HL-60 (cell line): ENCODE results near the gene OPTN.

Source experiments
- DNase-seq, 2 experiments: peaks; one replicate each; pipeline ENCODE4 v3.0.0-alpha.2; 2010 to 2020; ENCODE audit warnings: low read depth in 1 of 2, low spot score in 1 of 2
- H3K27ac ChIP-seq: fragments of 250-450 bp; sonication (Bioruptor Pico); replicated peaks from 2 replicates; pipeline ENCODE4 v1.5.1; 2020; ENCODE audit warnings: mild to moderate bottlenecking, moderate library complexity
- H3K27me3 ChIP-seq: fragments of 250-450 bp; sonication (Bioruptor Pico); 2 replicates; pipeline ENCODE4 v1.5.1; 2021; ENCODE audit warnings: mild to moderate bottlenecking, moderate library complexity; ENCODE audit not compliant: insufficient read depth, poor library complexity, severe bottlenecking
- H3K4me3 ChIP-seq: replicated peaks from 2 replicates; pipeline ENCODE4 v1.5.1; 2011; ENCODE audit warnings: mild to moderate bottlenecking, control low read depth, low read length; ENCODE audit not compliant: insufficient read depth
- GABPA ChIP-seq: IDR thresholded peaks from 2 replicates; pipeline ENCODE4 v1.6.1; 2012; ENCODE audit warnings: low read depth
- POLR2AphosphoS5 ChIP-seq: IDR thresholded peaks from 2 replicates; pipeline ENCODE4 v1.6.1; 2012; ENCODE audit warnings: low read depth
- REST ChIP-seq: IDR thresholded peaks from 2 replicates; pipeline ENCODE4 v1.6.1; 2012; ENCODE audit warnings: low read depth; ENCODE audit not compliant: insufficient replicate concordance
- SPI1 ChIP-seq: IDR thresholded peaks from 2 replicates; pipeline ENCODE4 v1.6.1; 2012; ENCODE audit warnings: low read depth, mild to moderate bottlenecking, borderline replicate concordance
- TF ChIP-seq, protein P1 (sequence below): IDR thresholded peaks from one replicate; pipeline ENCODE4 v1.5.1; 2011; ENCODE audit warnings: low read length, control low read depth, inconsistent platforms; ENCODE audit not compliant: insufficient read depth

Gene OPTN

GRCh38 chr10:13161857-13162271 is 61.9 kb downstream of the OPTN start:
- TF ChIP-seq SPI1 (no peak), POLR2AphosphoS5 (no peak), REST (no peak), GABPA (no peak)
- TF ChIP-seq, protein P1, sequence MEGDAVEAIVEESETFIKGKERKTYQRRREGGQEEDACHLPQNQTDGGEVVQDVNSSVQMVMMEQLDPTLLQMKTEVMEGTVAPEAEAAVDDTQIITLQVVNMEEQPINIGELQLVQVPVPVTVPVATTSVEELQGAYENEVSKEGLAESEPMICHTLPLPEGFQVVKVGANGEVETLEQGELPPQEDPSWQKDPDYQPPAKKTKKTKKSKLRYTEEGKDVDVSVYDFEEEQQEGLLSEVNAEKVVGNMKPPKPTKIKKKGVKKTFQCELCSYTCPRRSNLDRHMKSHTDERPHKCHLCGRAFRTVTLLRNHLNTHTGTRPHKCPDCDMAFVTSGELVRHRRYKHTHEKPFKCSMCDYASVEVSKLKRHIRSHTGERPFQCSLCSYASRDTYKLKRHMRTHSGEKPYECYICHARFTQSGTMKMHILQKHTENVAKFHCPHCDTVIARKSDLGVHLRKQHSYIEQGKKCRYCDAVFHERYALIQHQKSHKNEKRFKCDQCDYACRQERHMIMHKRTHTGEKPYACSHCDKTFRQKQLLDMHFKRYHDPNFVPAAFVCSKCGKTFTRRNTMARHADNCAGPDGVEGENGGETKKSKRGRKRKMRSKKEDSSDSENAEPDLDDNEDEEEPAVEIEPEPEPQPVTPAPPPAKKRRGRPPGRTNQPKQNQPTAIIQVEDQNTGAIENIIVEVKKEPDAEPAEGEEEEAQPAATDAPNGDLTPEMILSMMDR: no peak
- DNase-seq: peak in 1 of 2 experiments; percentile 1
- H3K4me3 ChIP-seq: peak overlapping the region; percentile 51
- no peaks in the 10 kb centered on the region for H3K27me3 ChIP-seq
- H3K27ac ChIP-seq: peak overlapping the region; percentile 61

GRCh38 chr10:13163859-13164258 is 63.9 kb downstream of the OPTN start:
- Histone ChIP-seq H3K27me3 (no peaks in the 10 kb centered on the region), H3K4me3 (no peak overlapping the region), H3K27ac (no peak overlapping the region)
- TF ChIP-seq REST (no peak), GABPA (no peak), SPI1 (no peak), POLR2AphosphoS5 (no peak)
- TF ChIP-seq, protein P1: no peak
- no peak for DNase-seq

DNA sequence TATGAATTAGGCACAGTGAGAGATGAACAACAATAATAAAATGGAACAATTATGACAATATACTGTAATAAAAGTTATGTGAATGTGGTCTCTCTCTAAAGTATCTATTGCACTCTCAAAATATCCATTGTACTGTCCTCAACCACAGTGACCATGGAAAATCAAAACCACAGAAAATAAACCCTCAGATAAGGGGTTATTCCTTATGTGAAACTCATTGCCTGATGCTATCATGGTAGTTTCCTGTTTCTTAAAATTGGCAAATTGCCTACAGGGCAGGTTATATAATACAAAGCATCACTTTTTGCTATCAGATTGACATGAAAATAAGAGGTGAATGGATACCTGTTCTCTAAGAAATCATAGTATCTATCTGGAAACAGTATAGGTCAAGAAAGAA is 65.2 kb downstream of the OPTN start:
- Histone ChIP-seq H3K27me3 (no peaks in the 10 kb centered on the region), H3K27ac (no peak overlapping the region), H3K4me3 (no peak overlapping the region)
- TF ChIP-seq POLR2AphosphoS5: no peak
- no peak for DNase-seq

GRCh38 chr10:13167568-13167967 is 67.6 kb downstream of the OPTN start:
- Histone ChIP-seq H3K27me3 (no peaks in the 10 kb centered on the region), H3K4me3 (no peak overlapping the region), H3K27ac (no peak overlapping the region)
- no peak for DNase-seq
- TF ChIP-seq GABPA (no peak), POLR2AphosphoS5 (no peak)
- TF ChIP-seq, protein P1: no peak
